Skeletal muscle tissue (tissue), 4 donors: ENCODE data around the gene HAGHL. TPM values are rescaled to one million over a fixed set of nuclear protein-coding genes. Genes with fewer than 3 reads are reported as not detected.

ENCODE experiments used
- H3K27ac ChIP-seq: one replicate; pipeline ENCODE4 v1.7.0; 2013; ENCODE audit warnings: mild to moderate bottlenecking, low read depth, low read length, inconsistent platforms
- H3K27me3 ChIP-seq, 3 donors: one replicate each; pipeline ENCODE4 v1.7.0; 2013; ENCODE audit warnings: low read length in 3 of 3; ENCODE audit not compliant: control insufficient read depth in 3 of 3, insufficient read depth in 3 of 3
- H3K36me3 ChIP-seq, 3 donors: one replicate each; pipeline ENCODE4 v1.7.0; 2013; ENCODE audit warnings: low read length in 3 of 3; ENCODE audit not compliant: control insufficient read depth in 3 of 3, insufficient read depth in 3 of 3
- H3K4me1 ChIP-seq, 3 donors: one replicate each; pipeline ENCODE4 v1.7.0; 2013; ENCODE audit warnings: low read length in 3 of 3, mild to moderate bottlenecking in 3 of 3; ENCODE audit not compliant: control insufficient read depth in 3 of 3, insufficient read depth in 3 of 3
- H3K4me3 ChIP-seq, 3 donors: one replicate each; pipeline ENCODE4 v1.7.0; 2013; ENCODE audit warnings: low read length in 3 of 3
- H3K9ac ChIP-seq, 3 donors: one replicate each; pipeline ENCODE4 v1.7.0; 2013; ENCODE audit warnings: low read length in 3 of 3, mild to moderate bottlenecking in 3 of 3, moderate library complexity in 2 of 3, low read depth in 1 of 3
- H3K9me3 ChIP-seq, 3 donors: one replicate each; pipeline ENCODE4 v1.7.0; 2013; ENCODE audit warnings: low read length in 3 of 3; ENCODE audit not compliant: control insufficient read depth in 3 of 3
- total RNA-seq: library from RNA; depleted of rRNA; stranded (reverse); fragments of >200 nt; gene quantifications from one replicate; pipeline ENCODE4 v1.2.3, GENCODE V29; 2014
- donor health status: Osteomylitis.

HAGHL gene
- total RNA-seq, 1 donor from 2014 or later, result 1.0 TPM

DNA sequence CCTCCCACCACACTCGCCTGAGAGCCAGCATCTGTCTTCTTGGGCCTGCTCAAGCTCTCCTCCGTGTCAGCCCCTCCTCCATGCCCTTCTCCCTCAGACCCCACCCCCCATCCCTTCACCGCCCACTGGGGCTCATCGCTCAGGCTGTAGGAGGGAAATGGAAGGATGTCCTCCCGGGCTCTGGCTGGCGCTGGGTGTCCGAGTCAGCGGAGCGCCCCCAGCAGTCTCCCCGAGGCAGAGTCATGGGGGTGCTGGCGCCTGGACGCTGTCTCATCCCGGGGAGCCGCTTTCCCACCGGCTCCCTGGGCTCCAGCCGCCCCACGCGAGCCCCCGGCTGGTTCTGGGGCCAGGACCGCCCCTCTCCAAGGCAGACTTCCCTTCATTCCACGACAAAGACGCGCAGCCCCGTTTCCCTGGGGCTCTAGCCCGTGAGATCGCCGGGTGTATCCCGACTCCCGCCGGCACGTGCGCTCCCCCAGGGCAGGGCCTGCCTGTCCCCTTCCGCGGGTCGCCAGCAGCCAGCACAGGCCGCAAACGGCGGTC is 6.4 kb upstream of the HAGHL start:
- Histone ChIP-seq H3K27ac (peak overlapping the region; percentile 79), H3K9ac (peak overlapping the region; percentile 80 to 97 (median 88)), H3K4me1 (peaks cover 29 to 40% (median 35%) of the 10 kb centered on the region in 3 donors), H3K27me3 (peaks cover 2 to 10% (median 4%) of the 10 kb centered on the region in 3 donors), H3K9me3 (no peaks in the 10 kb centered on the region), H3K4me3 (peak overlapping the region; percentile 71 to 89 (median 88)), H3K36me3 (peaks cover 0 to 2% (median 2%) of the 10 kb centered on the region in 3 donors)

DNA sequence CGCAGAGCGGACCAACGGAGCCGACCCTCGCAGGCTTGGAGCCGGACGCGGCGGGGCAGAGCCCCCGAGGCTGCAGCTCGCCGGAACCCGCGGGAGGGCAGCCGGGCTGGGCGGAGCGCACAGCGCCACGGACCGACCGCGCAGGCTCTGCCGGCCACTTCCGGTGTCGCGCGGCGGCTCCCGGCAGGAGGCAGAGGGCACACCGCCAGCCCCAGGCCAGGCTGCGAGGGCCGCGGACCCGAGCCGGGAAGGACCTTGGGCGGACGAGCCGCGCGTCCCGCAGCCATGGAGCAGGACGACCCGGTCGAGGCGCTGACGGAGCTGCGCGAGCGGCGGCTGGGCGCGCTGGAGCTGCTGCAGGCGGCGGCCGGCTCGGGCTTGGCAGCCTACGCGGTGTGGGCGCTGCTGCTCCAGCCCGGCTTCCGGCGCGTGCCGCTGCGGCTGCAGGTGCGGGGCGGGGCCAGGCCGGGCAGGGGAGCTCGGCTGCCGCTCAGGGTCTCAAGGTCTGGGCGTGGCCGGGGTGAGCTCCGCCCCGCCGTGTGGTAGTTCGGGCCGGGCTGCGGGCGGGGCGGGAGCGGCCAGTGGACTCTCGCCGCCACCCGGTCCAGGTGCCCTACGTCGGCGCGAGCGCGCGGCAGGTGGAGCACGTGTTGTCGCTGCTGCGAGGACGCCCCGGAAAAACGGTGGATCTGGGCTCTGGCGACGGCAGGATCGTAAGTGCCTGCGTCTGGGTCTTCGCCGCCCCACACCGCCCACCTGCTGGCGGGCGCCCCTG is 5.7 kb upstream of the HAGHL start, which contains the start of gene ANTKMT:
TSS of gene ANTKMT (plus strand) at position 157 of the 775 bp plus-strand sequence. CDS start at position 286, 129 bp downstream.
- Histone ChIP-seq H3K4me1 (peaks cover 26 to 35% (median 30%) of the 10 kb centered on the region in 3 donors), H3K9ac (peak within 1 kb of the TSS; percentile 80 to 97 (median 88)), H3K36me3 (peaks cover 0 to 2% (median 2%) of the 10 kb centered on the region in 3 donors), H3K27ac (peak within 1 kb of the TSS; percentile 79), H3K27me3 (peaks cover 9 to 17% (median 11%) of the 10 kb centered on the region in 3 donors), H3K9me3 (no peaks in the 10 kb centered on the region), H3K4me3 (peak within 1 kb of the TSS; percentile 71 to 89 (median 88))

DNA sequence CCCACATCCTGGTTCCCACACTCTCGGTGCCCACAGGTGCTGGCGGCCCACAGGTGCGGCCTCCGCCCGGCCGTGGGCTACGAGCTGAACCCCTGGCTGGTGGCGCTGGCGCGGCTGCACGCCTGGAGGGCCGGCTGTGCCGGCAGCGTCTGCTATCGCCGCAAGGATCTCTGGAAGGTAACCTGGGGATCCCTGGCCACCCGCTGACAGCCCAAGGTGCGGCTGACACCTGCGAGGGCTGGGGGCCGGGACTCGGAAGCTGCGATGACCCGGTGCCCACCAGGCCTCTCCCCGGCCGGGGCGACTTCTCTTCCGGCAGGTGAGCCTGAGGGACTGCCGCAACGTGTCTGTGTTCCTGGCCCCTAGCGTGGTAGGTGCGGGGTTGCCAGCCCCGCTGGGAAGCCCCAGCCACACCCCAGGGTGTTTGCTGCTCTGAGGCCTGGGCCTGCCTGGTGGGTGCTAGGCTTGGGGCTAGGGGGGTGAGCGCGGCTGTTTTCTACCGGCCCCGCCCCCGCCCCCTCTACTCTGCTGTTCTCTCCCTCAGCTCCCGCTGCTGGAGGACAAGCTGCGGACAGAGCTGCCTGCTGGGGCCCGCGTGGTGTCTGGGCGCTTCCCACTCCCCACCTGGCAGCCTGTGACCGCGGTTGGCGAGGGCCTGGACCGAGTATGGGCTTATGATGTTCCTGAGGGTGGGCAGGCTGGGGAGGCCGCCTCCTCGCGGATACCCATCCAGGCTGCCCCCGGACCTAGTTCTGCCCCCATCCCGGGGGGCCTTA is 5.0 kb upstream of the HAGHL start:
- peaks cover 26 to 33% (median 29%) of the 10 kb centered on the region in 3 donors for H3K4me1 ChIP-seq
- peak overlapping the region in 2 of 3 donors; percentile 88 to 97 for H3K9ac ChIP-seq
- peaks cover 0 to 2% (median 2%) of the 10 kb centered on the region in 3 donors for H3K36me3 ChIP-seq
- peak overlapping the region; percentile 30 to 89 (median 88) for H3K4me3 ChIP-seq
- no peaks in the 10 kb centered on the region for H3K9me3 ChIP-seq
- H3K27me3 ChIP-seq, result peaks cover 15 to 22% (median 16%) of the 10 kb centered on the region in 3 donors
- no peak overlapping the region for H3K27ac ChIP-seq

GRCh38 chr16:722835-723633 is 3.9 kb upstream of the HAGHL start:
- Histone ChIP-seq H3K9ac (no peak overlapping the region), H3K4me1 (peaks cover 34 to 40% (median 36%) of the 10 kb centered on the region in 3 donors), H3K36me3 (peaks cover 0 to 2% (median 2%) of the 10 kb centered on the region in 3 donors), H3K9me3 (no peaks in the 10 kb centered on the region), H3K4me3 (no peak overlapping the region), H3K27ac (no peak overlapping the region), H3K27me3 (peaks cover 22 to 29% (median 23%) of the 10 kb centered on the region in 3 donors)

DNA sequence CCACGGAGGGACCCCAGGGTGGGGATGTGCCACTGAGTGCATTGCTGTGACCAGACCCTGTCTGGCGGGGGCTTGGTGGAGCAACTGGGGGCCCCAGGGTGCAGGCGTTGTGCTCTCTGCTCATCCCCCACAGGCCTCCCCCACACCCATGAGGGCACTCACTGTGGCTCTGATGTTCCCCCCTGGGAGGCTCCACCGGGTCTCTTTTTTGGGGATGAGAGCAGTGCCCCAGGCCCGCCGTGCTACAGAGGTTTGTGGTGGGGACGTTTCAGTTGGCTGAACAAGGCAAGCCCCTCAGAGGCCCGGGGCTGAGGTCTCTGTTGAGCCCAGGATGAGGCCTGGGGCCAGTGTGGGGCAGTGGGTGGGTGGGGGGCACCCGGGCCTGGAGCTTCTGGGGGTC is 3.2 kb upstream of the HAGHL start:
- H3K4me1 ChIP-seq, result peaks cover 36 to 43% (median 37%) of the 10 kb centered on the region in 3 donors

GRCh38 chr16:724188-725040 is 2.5 kb upstream of the HAGHL start:
- H3K27me3 ChIP-seq, result peaks cover 22 to 39% (median 23%) of the 10 kb centered on the region in 3 donors
- no peak overlapping the region for H3K27ac ChIP-seq
- H3K4me3 ChIP-seq, result no peak overlapping the region
- peaks cover 0 to 2% (median 0%) of the 10 kb centered on the region in 3 donors for H3K36me3 ChIP-seq
- H3K9ac ChIP-seq, result no peak overlapping the region
- no peaks in the 10 kb centered on the region for H3K9me3 ChIP-seq
- peaks cover 31 to 38% (median 33%) of the 10 kb centered on the region in 3 donors for H3K4me1 ChIP-seq

More for the DNA sequence above, 3.2 kb upstream of the HAGHL start:
- no peak overlapping the region for H3K9ac ChIP-seq
- H3K27me3 ChIP-seq, result peaks cover 22 to 33% (median 23%) of the 10 kb centered on the region in 3 donors
- H3K36me3 ChIP-seq, result peaks cover 0 to 2% (median under 1%) of the 10 kb centered on the region in 3 donors
- no peak overlapping the region for H3K27ac ChIP-seq
- no peak overlapping the region for H3K4me3 ChIP-seq
- no peaks in the 10 kb centered on the region for H3K9me3 ChIP-seq

DNA sequence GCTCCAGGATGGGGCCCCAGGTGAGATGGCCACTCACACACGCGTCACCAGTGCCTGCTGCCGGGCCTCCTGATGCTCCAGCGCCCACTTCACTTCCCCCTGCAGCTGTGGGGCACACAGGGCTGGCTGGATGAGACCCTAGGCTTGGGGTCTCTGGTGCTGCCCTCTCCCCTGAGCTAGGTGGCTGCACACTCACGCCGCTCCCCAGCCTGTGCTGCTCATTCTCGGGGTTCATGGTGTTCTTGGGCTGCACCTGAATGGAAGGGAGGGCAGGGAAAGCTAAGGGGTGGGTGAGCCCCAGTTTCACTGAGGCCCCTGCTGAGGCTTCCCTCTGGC is 1.9 kb upstream of the HAGHL start:
- Histone ChIP-seq H3K9ac (no peak overlapping the region), H3K4me1 (peaks cover 27 to 32% (median 28%) of the 10 kb centered on the region in 3 donors), H3K4me3 (no peak overlapping the region), H3K9me3 (no peaks in the 10 kb centered on the region), H3K36me3 (peaks cover 0 to 3% (median 0%) of the 10 kb centered on the region in 3 donors), H3K27ac (no peak overlapping the region), H3K27me3 (peaks cover 22 to 39% (median 23%) of the 10 kb centered on the region in 3 donors)

DNA sequence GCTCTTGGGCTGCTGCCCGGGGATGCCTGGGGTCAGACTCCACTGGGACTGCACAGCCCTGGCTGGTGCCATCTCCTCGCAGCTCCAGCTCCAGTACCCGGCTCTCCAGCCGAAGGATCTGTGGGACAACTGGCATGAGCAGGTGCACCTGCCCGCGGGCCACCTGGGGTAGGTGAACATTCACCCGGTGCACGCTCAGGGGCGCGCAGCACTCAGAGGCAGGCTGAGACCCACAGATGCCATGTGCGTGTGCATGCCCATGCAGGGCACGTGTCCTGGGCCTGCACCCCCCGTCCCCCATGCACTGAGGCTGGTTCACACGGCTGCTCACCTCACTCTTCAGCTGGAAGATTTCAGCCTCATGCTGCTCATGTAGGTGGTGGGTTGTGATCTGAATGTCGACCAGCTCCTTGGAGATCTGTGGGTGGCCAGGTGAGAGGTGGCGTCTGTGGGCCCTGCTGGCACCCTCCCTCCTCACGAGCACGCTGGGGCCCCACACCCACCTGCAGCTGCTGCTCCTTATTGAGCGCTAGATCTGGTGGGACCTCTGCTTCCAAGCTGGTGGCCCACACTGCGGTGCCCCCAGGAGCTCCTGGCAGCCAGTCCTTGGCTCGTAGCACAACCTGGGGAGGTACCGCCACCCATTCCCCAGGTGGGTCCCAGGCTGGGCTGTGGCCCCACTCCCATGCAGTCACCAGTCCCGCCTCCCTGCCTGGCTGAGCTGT is 1.3 kb upstream of the HAGHL start:
- H3K36me3 ChIP-seq, result peaks cover 0 to 3% (median under 1%) of the 10 kb centered on the region in 3 donors
- H3K27ac ChIP-seq, result no peak overlapping the region

More for the DNA sequence above, 1.3 kb upstream of the HAGHL start:
- H3K4me3 ChIP-seq, result no peak overlapping the region
- peaks cover 22 to 26% (median 23%) of the 10 kb centered on the region in 3 donors for H3K4me1 ChIP-seq
- no peaks in the 10 kb centered on the region for H3K9me3 ChIP-seq
- no peak overlapping the region for H3K9ac ChIP-seq
- H3K27me3 ChIP-seq, result peaks cover 22 to 39% (median 23%) of the 10 kb centered on the region in 3 donors
